ENCODE results near the gene CCDC181. TPM values are rescaled to one million over a fixed set of nuclear protein-coding genes. Genes with fewer than 3 reads are reported as not detected.

The CCDC181 gene
- total and polyA plus RNA-seq, 12 donors = 0.15 to 4.2 (median 1.3) TPM; not detected in 3

DNA sequence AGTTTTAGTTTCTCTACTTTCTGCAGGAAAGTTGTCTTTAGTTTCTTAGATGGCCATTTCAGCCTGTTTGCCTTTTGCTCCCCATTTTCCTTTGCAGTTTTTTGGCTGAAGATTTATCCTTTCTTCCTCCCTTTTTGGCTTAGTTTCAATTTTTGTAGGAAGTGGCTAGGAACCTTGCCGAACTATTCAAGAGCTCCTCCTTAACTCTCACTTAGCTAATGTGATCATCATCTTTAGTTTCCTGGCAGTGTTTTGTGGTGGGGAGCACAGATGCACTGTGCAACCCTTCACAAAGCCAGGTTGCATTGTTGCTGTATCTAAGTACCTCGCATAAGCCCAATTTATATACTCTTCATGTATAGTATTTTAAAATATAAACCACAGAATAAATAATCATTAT is 28.8 kb upstream of the CCDC181 start:
- Histone ChIP-seq H3K4me3 (no peak overlapping the region), H3K27me3 (no peaks in the 10 kb centered on the region), H3K36me3 (replicated peaks in 1 of 2) (no peaks in the 10 kb centered on the region), H3K4me1 (replicated peaks in 1 of 2) (peaks cover 0 to 4% of the 10 kb centered on the region in 2 donors), H3K9me3 (replicated peaks in 1 of 3) (peaks cover 0 to 16% (median 6%) of the 10 kb centered on the region in 3 donors), H3K27ac (no peak overlapping the region)
- DNase-seq = no peak
- TF ChIP-seq, protein P1, sequence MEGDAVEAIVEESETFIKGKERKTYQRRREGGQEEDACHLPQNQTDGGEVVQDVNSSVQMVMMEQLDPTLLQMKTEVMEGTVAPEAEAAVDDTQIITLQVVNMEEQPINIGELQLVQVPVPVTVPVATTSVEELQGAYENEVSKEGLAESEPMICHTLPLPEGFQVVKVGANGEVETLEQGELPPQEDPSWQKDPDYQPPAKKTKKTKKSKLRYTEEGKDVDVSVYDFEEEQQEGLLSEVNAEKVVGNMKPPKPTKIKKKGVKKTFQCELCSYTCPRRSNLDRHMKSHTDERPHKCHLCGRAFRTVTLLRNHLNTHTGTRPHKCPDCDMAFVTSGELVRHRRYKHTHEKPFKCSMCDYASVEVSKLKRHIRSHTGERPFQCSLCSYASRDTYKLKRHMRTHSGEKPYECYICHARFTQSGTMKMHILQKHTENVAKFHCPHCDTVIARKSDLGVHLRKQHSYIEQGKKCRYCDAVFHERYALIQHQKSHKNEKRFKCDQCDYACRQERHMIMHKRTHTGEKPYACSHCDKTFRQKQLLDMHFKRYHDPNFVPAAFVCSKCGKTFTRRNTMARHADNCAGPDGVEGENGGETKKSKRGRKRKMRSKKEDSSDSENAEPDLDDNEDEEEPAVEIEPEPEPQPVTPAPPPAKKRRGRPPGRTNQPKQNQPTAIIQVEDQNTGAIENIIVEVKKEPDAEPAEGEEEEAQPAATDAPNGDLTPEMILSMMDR (IDR thresholded peaks at IDR 0.05) = no peak
- no peak for TF ChIP-seq POLR2A (IDR thresholded peaks at IDR 0.05)
- intact Hi-C loops (cut with DNase I) = no loop called here
- WGBS, 4 donors = 60 to 79% (median 73%) methylated on average over 2 of the region's 2 CpGs

DNA sequence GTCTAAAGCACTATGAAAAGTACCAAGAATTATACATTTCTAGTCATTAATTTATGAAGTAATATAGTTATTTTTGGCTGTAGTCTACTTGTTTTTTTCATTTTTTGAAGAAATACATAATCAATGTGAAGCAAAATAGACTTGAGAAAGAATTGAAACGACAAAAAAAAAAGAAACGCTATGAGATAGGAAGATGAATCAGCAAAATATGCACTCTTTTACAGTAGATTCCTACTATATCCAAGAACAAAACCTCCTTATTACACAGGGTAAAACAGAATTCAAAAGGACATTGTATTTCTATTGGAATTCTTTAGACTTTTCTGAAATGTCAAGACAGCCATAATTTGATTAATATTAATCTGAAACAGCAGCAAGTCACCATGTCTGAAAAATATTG is 25.6 kb upstream of the CCDC181 start:
- no peak for DNase-seq
- H3K4me1 ChIP-seq (replicated peaks in 1 of 2) = no peaks in the 10 kb centered on the region
- peaks cover 0 to 10% (median 6%) of the 10 kb centered on the region in 3 donors for H3K9me3 ChIP-seq (replicated peaks in 1 of 3)
- 86 to 92% (median 89%) methylated on average over 2 of the region's 2 CpGs for WGBS, 4 donors
- H3K36me3 ChIP-seq (replicated peaks in 1 of 2) = no peaks in the 10 kb centered on the region
- H3K27me3 ChIP-seq = no peaks in the 10 kb centered on the region
- H3K27ac ChIP-seq = no peak overlapping the region
- intact Hi-C loops (cut with DNase I) = no loop called here
- H3K4me3 ChIP-seq = no peak overlapping the region
- no peak for TF ChIP-seq POLR2A (IDR thresholded peaks at IDR 0.05)
- TF ChIP-seq, protein P1 (IDR thresholded peaks at IDR 0.05) = no peak

DNA sequence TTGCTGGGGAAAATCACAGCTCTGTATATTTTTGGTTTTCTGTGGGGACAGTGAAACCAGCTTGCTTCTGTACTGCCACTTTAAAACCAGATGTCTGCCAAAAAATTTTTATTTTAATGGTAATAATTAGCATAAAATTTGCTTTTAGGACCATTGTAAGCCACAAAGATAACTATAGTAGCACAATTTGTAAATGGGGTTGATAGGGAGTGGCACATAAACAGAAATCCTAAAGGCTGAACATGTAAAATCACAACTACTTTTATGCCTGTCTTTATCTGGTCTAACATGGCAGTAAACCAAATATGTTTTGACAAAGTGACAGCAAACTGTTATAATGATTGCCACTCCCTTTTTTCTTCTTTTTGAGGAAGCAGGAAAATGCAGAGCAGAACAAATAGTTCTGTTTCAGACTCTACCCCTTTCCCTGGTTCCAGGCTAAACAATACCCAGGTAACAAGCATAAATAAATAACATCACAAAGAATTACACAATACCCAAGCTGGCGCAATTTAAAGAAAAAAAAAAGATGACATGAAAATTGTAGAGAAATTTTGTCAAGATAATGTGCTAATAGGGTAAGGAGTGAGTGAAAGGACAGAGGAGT is 24.0 kb upstream of the CCDC181 start:
- no peak overlapping the region for H3K27ac ChIP-seq

DNA sequence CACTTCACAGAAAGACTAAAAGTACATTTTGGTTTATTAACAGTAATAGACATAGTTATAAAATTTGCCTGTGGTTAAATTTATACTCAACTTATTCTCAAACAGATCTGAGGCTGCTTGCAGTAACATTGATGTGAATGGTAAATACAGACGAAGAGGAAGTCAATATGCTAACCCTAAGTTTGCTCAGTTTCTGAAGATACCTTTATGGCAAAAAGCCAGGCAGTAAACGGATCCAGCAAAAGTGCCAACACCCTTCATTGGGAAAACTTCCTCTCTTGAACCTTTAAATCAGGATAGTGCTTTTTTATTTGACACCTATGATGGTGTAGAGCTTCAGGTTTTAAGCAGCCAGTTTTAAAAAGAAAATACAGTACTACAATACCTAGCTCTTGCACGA is 16.6 kb upstream of the CCDC181 start:
- intact Hi-C loops (cut with DNase I) = no loop called here
- DNase-seq = no peak

More for the DNA sequence above, 24.0 kb upstream of the CCDC181 start:
- no peaks in the 10 kb centered on the region for H3K36me3 ChIP-seq (replicated peaks in 1 of 2)
- no peaks in the 10 kb centered on the region for H3K9me3 ChIP-seq (replicated peaks in 1 of 3)
- H3K4me3 ChIP-seq = no peak overlapping the region
- DNase-seq = no peak
- TF ChIP-seq, protein P1 (IDR thresholded peaks at IDR 0.05) = no peak
- TF ChIP-seq POLR2A (IDR thresholded peaks at IDR 0.05) = no peak
- intact Hi-C loops (cut with DNase I) = no loop called here
- H3K27me3 ChIP-seq = no peaks in the 10 kb centered on the region
- no peaks in the 10 kb centered on the region for H3K4me1 ChIP-seq (replicated peaks in 1 of 2)
- 68 to 85% (median 71%) methylated on average over 1 of the region's 1 CpG for WGBS, 4 donors

More for the DNA sequence above, 16.6 kb upstream of the CCDC181 start:
- no peak overlapping the region for H3K27ac ChIP-seq
- H3K27me3 ChIP-seq = peaks cover 3% of the 10 kb centered on the region
- H3K4me3 ChIP-seq = no peak overlapping the region
- H3K4me1 ChIP-seq (replicated peaks in 1 of 2) = no peaks in the 10 kb centered on the region
- 52 to 64% (median 61%) methylated on average over 3 of the region's 3 CpGs for WGBS, 4 donors
- H3K36me3 ChIP-seq (replicated peaks in 1 of 2) = no peaks in the 10 kb centered on the region
- no peaks in the 10 kb centered on the region for H3K9me3 ChIP-seq (replicated peaks in 1 of 3)
- TF ChIP-seq, protein P1 (IDR thresholded peaks at IDR 0.05) = no peak
- TF ChIP-seq POLR2A (IDR thresholded peaks at IDR 0.05) = no peak

All from adrenal gland (tissue), 12 donors.